Spleen (tissue), 11 donors: ENCODE results near the gene LTB4R2. TPM values are rescaled to one million over a fixed set of nuclear protein-coding genes. Genes with fewer than 3 reads are reported as not detected.

ENCODE experiments used
- DNase-seq: peaks from one replicate; pipeline ENCODE4 v3.0.0-alpha.2; 2020
- H3K27ac ChIP-seq, 8 donors: fragments of 200-600 bp; sonication (generic) in 7 of 8; 1 replicate in 4 of 8; 2 replicates in 4 of 8; pipeline versions ENCODE4 v1.5.0 to v1.8.0; 2016 to 2021; ENCODE audit warnings: inconsistent platforms in 4 of 8, mild to moderate bottlenecking in 4 of 8, moderate library complexity in 1 of 8
- H3K27me3 ChIP-seq, 7 donors: fragments of 200-600 bp; sonication (generic) in 6 of 7; replicated peaks in 1 of 7; 1 replicate in 4 of 7; 2 replicates in 3 of 7; pipeline versions ENCODE4 v1.5.0 to v1.8.0; 2016 to 2021; ENCODE audit warnings: inconsistent platforms in 3 of 7, mild to moderate bottlenecking in 1 of 7
- H3K36me3 ChIP-seq, 6 donors: fragments of 200-600 bp; sonication (generic) in 5 of 6; 1 replicate in 4 of 6; 2 replicates in 2 of 6; pipeline versions ENCODE4 v1.5.0 to v1.8.0; 2016 to 2021; ENCODE audit warnings: inconsistent platforms in 2 of 6
- H3K4me1 ChIP-seq, 6 donors: fragments of 200-600 bp; sonication (generic) in 5 of 6; 1 replicate in 3 of 6; 2 replicates in 3 of 6; pipeline versions ENCODE4 v1.5.0 to v1.8.0; 2016 to 2021; ENCODE audit warnings: inconsistent platforms in 3 of 6
- H3K4me3 ChIP-seq, 8 donors: fragments of 200-600 bp; sonication (generic) in 7 of 8; 1 replicate in 4 of 8; 2 replicates in 4 of 8; pipeline versions ENCODE4 v1.5.0 to v1.8.0; 2016 to 2021; ENCODE audit warnings: inconsistent platforms in 4 of 8, mild to moderate bottlenecking in 4 of 8, moderate library complexity in 2 of 8
- H3K9me3 ChIP-seq, 8 donors: fragments of 200-600 bp; sonication (generic) in 7 of 8; 1 replicate in 4 of 8; 2 replicates in 4 of 8; pipeline versions ENCODE4 v1.5.0 to v1.8.0; 2016 to 2021; ENCODE audit warnings: inconsistent platforms in 4 of 8
- POLR2A ChIP-seq, 3 donors: fragments of 450-650 bp; IDR thresholded peaks; one replicate each; pipeline ENCODE4 v1.5.1; 2017; ENCODE audit warnings: antibody characterized with exemption in 3 of 3, mild to moderate bottlenecking in 1 of 3
- POLR2AphosphoS5 ChIP-seq, 3 donors: sonication (generic); formaldehyde crosslinking; IDR thresholded peaks; one replicate each; pipeline ENCODE4 v1.5.1; 2017; ENCODE audit warnings: antibody characterized with exemption in 3 of 3
- WGBS, 5 donors: extraction: QIAGEN DNeasy Blood & Tissue Kit in 3 of 5; methylation state at CpG; one replicate each; pipeline versions ENCODE4 v1.1.5 to v1.1.7; 2013 to 2018; 5-methylcytosine and 5-hydroxymethylcytosine counted together
- intact Hi-C: fragments of 100-400 bp; cut with DNase I; formaldehyde crosslinking; loops from one replicate; pipeline ENCODE4 v1.15.0; 2023; ENCODE audit warnings: low total_unique reads
- polyA plus RNA-seq, 3 donors: library from polyadenylated mRNA; stranded (reverse); fragments of 200-250 nt; gene quantifications; one replicate each; pipeline ENCODE4 v1.2.1, GENCODE V29; 2013
- total RNA-seq, 7 donors: library from RNA; depleted of rRNA in 3 of 7; stranded (reverse); fragments of >200 nt in 3 of 7; fragmentation: NEBNext Ultra II Directional in 4 of 7; extraction: Animal tissue kit (Norgen Biotek cat#: 25700) in 4 of 7; gene quantifications; one replicate each; pipeline versions ENCODE4 v1.1.0 to v1.2.1, GENCODE V29; 2016 to 2021
- TF ChIP-seq, protein P1 (sequence below), 11 experiments: fragments of 200-600 bp in 7 of 11; fragments of 450-650 bp in 4 of 11; sonication (generic) in 4 of 11; IDR thresholded peaks in 8 of 11; conservative IDR thresholded peaks in 3 of 11; 1 replicate in 7 of 11; 2 replicates in 4 of 11; pipeline versions ENCODE4 v1.4.0 to v1.8.0; 2016 to 2021; ENCODE audit warnings: antibody characterized with exemption in 11 of 11, inconsistent platforms in 4 of 11, mild to moderate bottlenecking in 1 of 11
- donor health status: healthy with polysubstance abuse.
- donor health status: DM: no; HTN: no; CAD: no; lungs with moderate emphysema.
- donor health status: DM: no; HTN: no; CAD: no.
- donor health status: Bipolar disorder and iron deficiency.
- donor health status: healthy.
- donor health status: DM: no; HTN: no; CAD: no.
- donor health status: DM: yes; HTN: yes; CAD: no.

The LTB4R2 gene
- total and polyA plus RNA-seq, 10 donors = 0.83 to 32.3 (median 13.9) TPM

- Histone ChIP-seq H3K27ac (peak overlapping the region in 5 of 8 donors; percentile 41 to 85 (median 72)), H3K9me3 (no peaks in the 10 kb centered on the region), H3K4me3 (no peak overlapping the region), H3K4me1 (peaks cover 55 to 100% (median 92%) of the 10 kb centered on the region in 6 donors), H3K36me3 (peaks cover 0 to 9% (median 0%) of the 10 kb centered on the region in 6 donors), H3K27me3 (peaks cover 0 to 34% (median 10%) of the 10 kb centered on the region in 7 donors)
- DNase-seq = no peak
- WGBS, 5 donors = 84 to 93% (median 88%) methylated on average over 7 to 10 of the region's 10 CpGs
- intact Hi-C loops = no loop called here
- TF ChIP-seq, protein P1, sequence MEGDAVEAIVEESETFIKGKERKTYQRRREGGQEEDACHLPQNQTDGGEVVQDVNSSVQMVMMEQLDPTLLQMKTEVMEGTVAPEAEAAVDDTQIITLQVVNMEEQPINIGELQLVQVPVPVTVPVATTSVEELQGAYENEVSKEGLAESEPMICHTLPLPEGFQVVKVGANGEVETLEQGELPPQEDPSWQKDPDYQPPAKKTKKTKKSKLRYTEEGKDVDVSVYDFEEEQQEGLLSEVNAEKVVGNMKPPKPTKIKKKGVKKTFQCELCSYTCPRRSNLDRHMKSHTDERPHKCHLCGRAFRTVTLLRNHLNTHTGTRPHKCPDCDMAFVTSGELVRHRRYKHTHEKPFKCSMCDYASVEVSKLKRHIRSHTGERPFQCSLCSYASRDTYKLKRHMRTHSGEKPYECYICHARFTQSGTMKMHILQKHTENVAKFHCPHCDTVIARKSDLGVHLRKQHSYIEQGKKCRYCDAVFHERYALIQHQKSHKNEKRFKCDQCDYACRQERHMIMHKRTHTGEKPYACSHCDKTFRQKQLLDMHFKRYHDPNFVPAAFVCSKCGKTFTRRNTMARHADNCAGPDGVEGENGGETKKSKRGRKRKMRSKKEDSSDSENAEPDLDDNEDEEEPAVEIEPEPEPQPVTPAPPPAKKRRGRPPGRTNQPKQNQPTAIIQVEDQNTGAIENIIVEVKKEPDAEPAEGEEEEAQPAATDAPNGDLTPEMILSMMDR (IDR thresholded peaks at IDR 0.05 in 8 of 11, conservative IDR thresholded peaks at IDR 0.05 in 3 of 11) = no peak
- TF ChIP-seq POLR2AphosphoS5 (IDR thresholded peaks at IDR 0.05) (peak in 1 of 3 donors; percentile 9), POLR2A (IDR thresholded peaks at IDR 0.05) (no peak)
Measured at GRCh38 chr14:24330973-24331674, 21.2 kb downstream of the LTB4R2 start.

GRCh38 chr14:24331731-24332267, 21.9 kb downstream of the LTB4R2 start:
- peaks cover 0 to 16% (median 0%) of the 10 kb centered on the region in 6 donors for H3K36me3 ChIP-seq
- DNase-seq = peak; percentile 88
- no peak for TF ChIP-seq POLR2A (IDR thresholded peaks at IDR 0.05)
- TF ChIP-seq POLR2AphosphoS5 (IDR thresholded peaks at IDR 0.05) = peak in 1 of 3 donors; percentile 49
- no peaks in the 10 kb centered on the region for H3K9me3 ChIP-seq
- peak overlapping the region in 6 of 8 donors; percentile 38 to 85 (median 60) for H3K27ac ChIP-seq
- H3K4me3 ChIP-seq = peak overlapping the region in 3 of 8 donors; percentile 44 to 71 (median 52)
- peaks cover 0 to 34% (median 10%) of the 10 kb centered on the region in 7 donors for H3K27me3 ChIP-seq
- H3K4me1 ChIP-seq = peaks cover 55 to 100% (median 92%) of the 10 kb centered on the region in 6 donors
- intact Hi-C loops = no loop called here
- 41 to 57% (median 54%) methylated on average over 22 to 26 of the region's 26 CpGs for WGBS, 5 donors

DNA sequence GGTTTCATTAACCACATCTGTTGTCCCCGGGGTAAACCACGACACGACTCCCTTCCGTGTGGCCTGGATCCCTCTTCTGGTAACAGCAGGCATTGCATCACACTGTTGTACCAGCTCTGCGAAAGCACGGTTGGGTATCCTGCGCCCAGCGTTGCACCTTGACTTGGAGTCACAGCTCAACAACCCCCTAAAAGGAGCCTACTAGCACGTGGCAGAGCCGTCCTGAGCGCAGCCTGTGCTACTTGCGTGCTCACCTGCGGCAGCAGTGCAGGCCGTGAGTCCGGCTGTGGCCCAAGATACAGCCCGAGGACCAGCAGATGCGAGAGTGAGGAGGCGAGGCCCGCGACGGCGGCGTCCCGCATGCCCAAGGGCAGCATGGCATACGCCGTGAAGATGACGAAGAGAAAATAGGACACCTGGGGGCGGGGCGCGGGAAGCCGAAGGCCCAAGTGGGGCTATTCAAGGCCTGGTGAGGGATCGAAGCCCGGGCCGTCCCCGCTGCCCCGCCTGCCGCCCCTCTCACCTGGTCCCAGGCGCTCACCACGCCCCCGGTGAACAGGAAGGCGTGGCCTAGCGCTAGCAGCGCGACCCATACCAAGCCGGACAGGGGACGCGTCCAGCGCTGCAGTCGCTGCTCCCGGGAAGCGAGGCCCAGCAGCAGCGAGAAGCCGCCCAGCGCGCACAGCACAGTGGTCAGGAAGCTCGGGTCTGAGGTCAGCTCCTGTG, 22.5 kb downstream of the LTB4R2 start:
- Histone ChIP-seq H3K4me1 (peaks cover 50 to 100% (median 88%) of the 10 kb centered on the region in 6 donors), H3K36me3 (peaks cover 0 to 22% (median 2%) of the 10 kb centered on the region in 6 donors), H3K27me3 (peaks cover 0 to 34% (median 10%) of the 10 kb centered on the region in 7 donors), H3K27ac (peak overlapping the region in 7 of 8 donors; percentile 38 to 85 (median 65)), H3K4me3 (peak overlapping the region; percentile 23 to 71 (median 37)), H3K9me3 (no peaks in the 10 kb centered on the region)
- intact Hi-C loops = no loop called here
- WGBS, 5 donors = 9 to 26% (median 20%) methylated on average over 45 to 56 of the region's 56 CpGs
- DNase-seq = peak; percentile 92
- TF ChIP-seq POLR2AphosphoS5 (IDR thresholded peaks at IDR 0.05) = peak; percentile 57 to 76 (median 73)
- no peak for TF ChIP-seq POLR2A (IDR thresholded peaks at IDR 0.05)
- TF ChIP-seq, protein P1 (IDR thresholded peaks at IDR 0.05 in 8 of 11, conservative IDR thresholded peaks at IDR 0.05 in 3 of 11) = peak; percentile 80 to 95 (median 93)

DNA sequence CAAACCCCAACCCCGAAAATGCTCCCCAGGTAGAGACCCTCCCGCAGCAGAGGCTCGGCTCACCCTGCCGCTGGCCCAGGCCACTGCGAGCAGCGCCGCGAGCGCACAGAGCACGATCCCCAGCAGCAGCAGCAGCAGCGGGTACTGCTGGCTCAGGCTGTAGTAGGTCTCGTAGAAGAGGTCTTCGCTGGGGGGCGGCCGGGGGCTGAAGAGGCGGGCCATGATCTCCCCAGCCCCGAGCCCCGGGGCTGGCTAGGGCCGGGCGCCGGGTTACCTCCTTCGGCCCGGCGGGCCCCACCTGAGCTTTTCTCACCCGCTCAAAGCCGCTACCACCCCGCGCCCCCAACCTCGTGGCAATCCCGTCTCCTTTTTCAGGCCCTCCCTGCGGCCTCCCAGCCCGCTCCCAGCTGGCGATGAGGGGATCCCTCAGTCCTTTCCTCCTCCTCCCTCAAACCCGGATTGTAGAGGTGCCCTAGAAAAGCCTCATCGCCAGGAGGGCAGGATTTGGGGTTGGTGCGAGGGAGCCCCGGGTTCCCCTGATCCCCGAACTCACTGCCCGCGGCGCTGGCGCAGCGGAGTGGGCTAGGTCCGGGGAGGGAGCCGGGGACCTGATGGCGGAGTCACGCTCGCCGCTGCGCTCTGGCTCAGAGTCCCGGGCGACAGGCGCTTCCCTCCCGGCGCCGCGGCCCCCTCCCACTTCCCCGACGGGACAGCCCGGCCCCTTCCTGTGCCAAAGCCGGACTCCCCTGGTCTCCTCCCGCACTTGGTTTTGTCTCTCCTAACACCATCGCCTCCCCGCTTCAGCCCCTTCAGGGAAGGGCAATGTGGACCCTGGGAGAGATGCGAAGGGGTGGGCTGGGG, 24.7 kb downstream of the LTB4R2 start, which contains the start of gene ADCY4:
TSS of gene ADCY4 (minus strand) at position 641 of the 861 bp plus-strand sequence. CDS start at position 222, 419 bp downstream.
- Histone ChIP-seq H3K4me1 (peaks cover 57 to 100% (median 85%) of the 10 kb centered on the region in 6 donors), H3K27ac (peak within 1 kb of the TSS; percentile 48 to 85 (median 72)), H3K9me3 (no peaks in the 10 kb centered on the region), H3K36me3 (peaks cover 0 to 34% (median 8%) of the 10 kb centered on the region in 6 donors), H3K27me3 (peaks cover 0 to 34% (median 10%) of the 10 kb centered on the region in 7 donors), H3K4me3 (peak within 1 kb of the TSS; percentile 31 to 71 (median 41))
- TF ChIP-seq POLR2AphosphoS5 (IDR thresholded peaks at IDR 0.05) (peak; percentile 72 to 86 (median 85)), POLR2A (IDR thresholded peaks at IDR 0.05) (no peak)
- TF ChIP-seq, protein P1 (IDR thresholded peaks at IDR 0.05 in 8 of 11, conservative IDR thresholded peaks at IDR 0.05 in 3 of 11) = no peak
- intact Hi-C loops = loop anchor here (5.0 kb wide), 1 partner anchor 98 kb away; no protein-coding TSS in a partner anchor
- 4 to 7% (median 6%) methylated on average over 45 to 65 of the region's 65 CpGs for WGBS, 5 donors
- DNase-seq = peak; percentile 89
